Sigmoid colon (tissue), 4 donors: Measurements from ENCODE around the gene PRDM10.

Experiments
- POLR2A ChIP-seq, 2 donors: fragments of 450-650 bp; IDR thresholded peaks; one replicate each; pipeline ENCODE4 v1.6.1; 2016; ENCODE audit warnings: antibody characterized with exemption in 2 of 2, mild to moderate bottlenecking in 2 of 2, moderate library complexity in 2 of 2
- POLR2AphosphoS5 ChIP-seq, 4 donors: sonication (generic); formaldehyde crosslinking; IDR thresholded peaks; one replicate each; pipeline ENCODE4 v1.6.1; 2017; ENCODE audit warnings: antibody characterized with exemption in 4 of 4
- TF ChIP-seq, protein P1 (sequence below), 4 experiments: fragments of 450-650 bp in 3 of 4; fragments of 200-600 bp in 1 of 4; IDR thresholded peaks; one replicate each; pipeline ENCODE4 v1.5.1; 2016 to 2019; ENCODE audit warnings: antibody characterized with exemption in 4 of 4, mild to moderate bottlenecking in 3 of 4, moderate library complexity in 2 of 4

DNA sequence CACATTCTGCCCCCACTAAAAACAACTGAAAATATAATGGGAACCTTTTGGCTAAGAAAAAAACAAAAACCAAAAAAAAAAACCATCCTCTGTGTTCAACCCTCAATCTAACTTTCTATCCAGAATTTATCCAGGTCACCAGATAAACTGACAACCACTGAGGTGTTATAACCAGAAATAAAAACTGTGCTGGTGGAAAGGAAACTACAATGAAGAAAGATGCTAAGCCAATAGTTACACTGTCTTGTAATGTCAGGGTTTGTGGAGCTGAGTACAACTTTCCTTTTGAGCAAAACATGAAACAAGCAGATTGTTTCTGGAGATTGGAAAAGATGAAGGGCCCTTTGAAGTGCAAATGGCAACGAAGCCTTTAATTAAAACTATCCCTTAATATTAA is 50.8 kb downstream of the PRDM10 start:
- TF ChIP-seq, protein P1, sequence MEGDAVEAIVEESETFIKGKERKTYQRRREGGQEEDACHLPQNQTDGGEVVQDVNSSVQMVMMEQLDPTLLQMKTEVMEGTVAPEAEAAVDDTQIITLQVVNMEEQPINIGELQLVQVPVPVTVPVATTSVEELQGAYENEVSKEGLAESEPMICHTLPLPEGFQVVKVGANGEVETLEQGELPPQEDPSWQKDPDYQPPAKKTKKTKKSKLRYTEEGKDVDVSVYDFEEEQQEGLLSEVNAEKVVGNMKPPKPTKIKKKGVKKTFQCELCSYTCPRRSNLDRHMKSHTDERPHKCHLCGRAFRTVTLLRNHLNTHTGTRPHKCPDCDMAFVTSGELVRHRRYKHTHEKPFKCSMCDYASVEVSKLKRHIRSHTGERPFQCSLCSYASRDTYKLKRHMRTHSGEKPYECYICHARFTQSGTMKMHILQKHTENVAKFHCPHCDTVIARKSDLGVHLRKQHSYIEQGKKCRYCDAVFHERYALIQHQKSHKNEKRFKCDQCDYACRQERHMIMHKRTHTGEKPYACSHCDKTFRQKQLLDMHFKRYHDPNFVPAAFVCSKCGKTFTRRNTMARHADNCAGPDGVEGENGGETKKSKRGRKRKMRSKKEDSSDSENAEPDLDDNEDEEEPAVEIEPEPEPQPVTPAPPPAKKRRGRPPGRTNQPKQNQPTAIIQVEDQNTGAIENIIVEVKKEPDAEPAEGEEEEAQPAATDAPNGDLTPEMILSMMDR (IDR thresholded peaks at IDR 0.05), result no peak
- TF ChIP-seq POLR2A (IDR thresholded peaks at IDR 0.05) (no peak), POLR2AphosphoS5 (IDR thresholded peaks at IDR 0.05) (no peak)
